Left hindlimb (tissue), 1 donor: ENCODE measurements around the gene ABCB8.
"Not testable (repeated sequence)": the region's sequence is repeated elsewhere in the genome, so short reads cannot be mapped to it uniquely, and the experiment has no call there.

Experiments
- DNase-seq: peaks from one replicate; pipeline ENCODE4 v3.0.0-alpha.2; 2018

Gene ABCB8

DNA sequence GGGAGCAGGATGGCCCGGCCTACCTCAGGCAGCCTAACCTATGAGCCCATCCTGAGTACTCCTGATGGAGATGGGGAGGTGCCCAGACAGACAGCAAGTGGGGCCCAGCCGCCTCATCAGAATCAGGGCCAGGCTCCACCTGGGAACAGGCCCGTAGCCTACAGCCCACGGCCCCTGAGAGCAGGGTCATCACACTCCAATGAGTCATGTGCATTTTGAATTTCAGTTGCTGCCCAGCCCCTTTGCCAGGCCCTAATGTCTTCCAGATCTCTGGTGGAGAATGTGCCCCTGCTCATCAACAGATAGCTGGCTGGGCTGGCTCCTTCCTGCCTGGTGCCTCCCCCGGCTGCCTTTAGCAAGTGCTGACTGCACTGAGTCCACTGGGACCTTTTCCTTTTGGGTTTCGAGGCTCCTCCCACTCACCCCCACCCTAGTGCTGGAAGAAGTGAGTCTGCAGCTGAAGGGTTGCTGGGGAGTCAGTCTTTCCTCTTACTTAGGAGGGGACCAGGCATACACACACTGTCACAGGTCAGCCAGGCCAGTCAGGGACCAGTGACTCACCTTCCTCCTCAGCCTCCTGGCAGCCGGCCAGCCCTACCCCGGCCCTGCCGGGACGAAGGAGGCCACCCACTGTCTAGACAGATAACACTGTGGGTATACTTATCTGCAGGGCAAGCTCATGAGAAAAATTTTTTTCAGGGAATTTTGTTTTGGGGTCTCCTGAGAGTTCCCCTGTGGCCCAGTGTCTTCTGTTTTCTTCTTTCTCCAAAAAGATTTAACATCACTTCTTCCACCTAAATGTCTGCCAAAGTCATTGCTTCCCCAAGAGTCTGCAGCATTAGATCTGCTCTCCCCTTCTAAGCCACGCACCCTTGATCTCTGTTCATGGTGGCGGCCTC is 10.9 kb downstream of the ABCB8 start:
- peak; percentile 70 for DNase-seq

DNA sequence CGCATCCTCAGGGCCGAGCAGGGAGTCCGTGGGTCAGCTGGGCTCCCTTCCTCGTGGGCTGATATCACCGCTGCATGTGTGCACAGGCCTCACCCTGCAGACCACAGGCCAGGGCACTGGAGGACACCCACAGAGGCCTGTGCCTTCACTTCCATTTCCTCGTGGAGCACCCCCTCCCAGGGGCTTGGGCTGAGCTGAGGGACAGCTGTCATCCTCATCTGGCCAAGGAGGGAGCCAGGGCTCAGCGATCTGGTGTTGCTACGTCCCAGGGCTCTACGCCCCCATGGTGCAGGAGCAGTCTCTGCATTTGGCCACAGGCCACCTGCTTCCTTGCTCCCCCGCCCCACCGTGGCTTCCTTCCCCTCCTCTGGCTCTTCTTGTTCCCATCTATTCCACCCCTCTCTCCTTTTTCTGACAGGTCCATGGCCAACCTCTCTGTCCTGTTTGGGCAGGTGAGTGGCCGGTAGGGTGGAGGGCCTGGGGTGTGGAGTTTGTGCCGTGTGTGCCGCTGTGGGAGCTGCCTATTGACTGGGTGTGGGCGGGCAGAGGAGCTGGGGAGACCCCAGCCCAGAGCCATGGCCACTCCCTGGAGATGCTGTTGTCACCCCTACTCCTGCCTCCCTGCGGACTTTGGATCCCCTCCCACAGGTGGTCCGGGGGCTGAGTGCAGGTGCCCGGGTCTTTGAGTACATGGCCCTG is 11.7 kb downstream of the ABCB8 start:
- no peak for DNase-seq

DNA sequence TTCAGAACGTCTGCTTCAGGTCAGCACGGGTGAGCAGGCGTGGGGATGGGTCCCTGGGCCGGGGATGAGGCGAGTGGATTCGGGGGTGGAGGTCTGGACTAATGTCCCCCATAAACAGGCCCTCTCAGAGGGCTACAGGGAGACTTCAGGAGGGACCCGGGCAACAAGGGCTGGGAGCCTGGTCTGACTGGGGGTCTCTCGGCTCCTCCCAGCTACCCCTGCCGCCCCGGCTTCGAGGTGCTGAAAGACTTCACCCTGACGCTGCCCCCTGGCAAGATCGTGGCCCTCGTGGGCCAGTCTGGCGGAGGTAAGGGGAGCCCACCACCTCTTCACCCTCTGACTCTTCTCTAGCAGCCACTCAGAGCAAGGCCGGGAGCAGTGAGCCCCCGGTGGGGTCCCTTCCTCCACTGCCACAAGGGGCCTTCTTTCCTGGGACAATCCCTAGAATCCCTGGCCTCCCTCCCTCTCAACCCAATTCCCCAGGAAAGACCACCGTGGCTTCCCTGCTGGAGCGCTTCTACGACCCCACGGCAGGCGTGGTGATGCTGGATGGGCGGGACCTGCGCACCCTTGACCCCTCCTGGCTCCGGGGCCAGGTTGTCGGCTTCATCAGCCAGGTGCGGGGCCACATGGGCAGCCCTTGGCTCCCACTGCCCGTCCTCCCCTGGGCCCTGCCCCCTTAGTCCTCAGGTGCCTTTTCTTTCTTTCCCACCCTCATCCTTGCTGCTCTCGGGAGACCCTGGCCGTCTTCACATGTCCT is 12.5 kb downstream of the ABCB8 start:
- no peak for DNase-seq

DNA sequence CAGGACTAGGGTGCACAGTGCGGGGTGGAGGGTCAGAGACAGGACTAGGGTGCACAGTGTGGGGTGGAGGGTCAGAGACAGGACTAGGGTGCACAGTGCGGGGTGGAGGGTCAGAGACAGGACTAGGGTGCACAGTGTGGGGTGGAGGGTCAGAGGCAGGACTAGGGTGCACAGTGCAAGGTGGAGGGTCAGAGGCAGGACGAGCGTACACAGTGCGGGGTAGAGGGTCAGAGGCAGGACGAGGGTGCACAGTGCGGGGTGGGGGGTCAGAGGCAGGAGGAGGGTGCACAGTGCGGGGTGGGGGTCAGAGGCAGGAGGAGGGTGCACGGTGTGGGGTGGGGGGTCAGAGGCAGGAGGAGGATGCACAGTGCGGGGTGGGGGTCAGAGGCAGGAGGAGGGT is 15.2 kb downstream of the ABCB8 start:
- DNase-seq: not testable (repeated sequence)

DNA sequence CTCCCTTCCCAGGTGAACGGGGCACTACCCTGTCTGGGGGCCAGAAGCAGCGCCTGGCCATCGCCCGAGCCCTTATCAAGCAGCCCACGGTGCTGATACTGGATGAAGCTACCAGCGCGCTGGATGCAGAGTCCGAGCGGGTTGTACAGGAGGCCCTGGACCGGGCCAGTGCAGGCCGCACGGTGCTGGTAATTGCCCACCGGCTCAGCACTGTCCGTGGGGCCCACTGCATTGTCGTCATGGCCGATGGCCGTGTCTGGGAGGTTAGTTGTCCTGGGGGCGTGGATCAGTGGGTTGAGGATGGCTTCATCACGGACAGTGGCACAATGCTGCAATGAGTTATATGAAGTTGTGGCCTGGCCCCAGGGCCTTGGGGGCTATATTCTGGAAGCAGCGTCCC is 15.7 kb downstream of the ABCB8 start:
- DNase-seq: no peak

DNA sequence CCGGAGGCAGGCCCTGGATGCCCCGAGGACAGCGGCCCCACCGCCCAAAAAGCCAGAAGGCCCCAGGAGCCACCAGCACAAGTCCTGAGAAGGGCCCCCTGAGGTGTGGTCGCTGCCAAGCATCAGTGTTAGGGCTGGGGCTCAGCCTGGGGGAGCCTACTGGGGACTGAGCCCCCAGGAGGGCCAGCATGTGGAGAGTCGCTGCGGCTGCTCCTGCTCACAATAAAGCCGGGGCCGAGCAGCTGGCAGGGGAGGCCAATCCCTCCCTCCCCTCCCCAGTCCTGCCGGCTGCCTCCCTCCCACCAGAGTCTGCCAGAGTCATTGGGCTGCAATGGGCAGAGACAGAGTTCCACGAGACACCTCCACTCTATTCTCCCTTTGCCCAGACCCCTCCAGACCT is 17.0 kb downstream of the ABCB8 start:
- DNase-seq: no peak

DNA sequence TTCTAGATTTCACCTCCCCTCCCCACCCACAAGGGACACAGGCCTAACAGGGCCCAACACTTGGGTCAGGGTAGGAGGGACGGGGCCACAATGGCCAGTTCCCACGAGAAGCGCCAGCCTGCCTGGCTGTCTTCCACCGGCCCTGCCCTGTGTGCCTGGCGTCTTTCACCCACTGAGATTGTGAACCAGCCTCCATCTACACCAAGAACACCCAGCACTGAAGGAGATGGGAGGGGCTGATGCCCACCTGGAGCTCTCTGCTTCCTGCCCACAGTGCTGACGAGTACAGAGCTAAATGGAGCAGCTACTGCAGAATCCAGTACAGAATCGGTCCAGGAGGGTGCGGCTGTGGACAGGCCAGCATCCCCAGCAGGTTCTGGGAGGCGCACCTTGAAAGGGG is 17.7 kb downstream of the ABCB8 start:
- DNase-seq: no peak

DNA sequence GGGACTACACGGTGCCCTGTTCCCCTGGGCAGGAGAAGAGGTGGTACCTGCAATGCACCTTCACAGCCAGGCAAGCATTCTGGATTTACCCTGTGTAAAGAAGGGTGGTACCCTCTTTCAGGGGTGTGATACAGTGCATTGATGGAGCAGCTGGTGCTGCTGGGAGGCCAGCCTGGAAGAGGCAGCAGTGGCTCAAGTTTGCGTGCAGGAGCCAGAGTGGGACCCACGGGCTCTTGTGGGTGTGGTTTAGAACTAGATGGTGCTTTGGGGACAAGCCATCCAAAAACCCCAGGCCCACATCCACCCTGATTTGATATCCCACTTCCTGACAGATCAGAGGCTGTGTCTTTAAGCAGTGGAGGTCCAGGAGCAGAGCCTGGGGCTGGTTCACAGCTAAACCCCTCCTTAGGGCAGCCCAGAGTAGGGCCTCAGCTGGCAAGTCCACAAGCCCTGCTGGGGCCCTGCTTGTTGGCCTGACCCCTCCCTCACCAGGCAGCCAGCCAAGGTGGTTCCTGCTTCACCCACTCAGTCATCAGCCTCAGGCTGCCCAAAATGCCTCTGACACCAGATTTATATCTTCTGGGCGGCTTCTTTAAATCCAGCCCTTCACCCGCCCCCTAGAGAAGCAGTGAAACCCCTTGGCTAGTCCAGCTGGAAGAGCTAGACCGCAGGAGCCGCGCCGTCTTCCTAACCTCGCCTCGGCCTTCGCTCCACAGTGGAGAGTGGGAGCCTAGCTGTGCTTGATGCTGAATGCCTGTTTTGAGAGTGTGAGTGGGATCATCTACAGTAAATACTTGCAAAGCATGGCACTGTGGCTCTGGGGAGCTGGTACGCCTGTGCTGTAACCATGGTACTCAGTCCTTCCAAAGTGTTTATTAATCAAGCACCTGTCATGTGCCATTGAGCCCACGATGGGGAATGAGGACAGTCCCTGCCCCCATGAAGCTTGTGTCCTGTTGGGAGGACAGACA is 18.6 kb downstream of the ABCB8 start:
- DNase-seq: peak; percentile 89

DNA sequence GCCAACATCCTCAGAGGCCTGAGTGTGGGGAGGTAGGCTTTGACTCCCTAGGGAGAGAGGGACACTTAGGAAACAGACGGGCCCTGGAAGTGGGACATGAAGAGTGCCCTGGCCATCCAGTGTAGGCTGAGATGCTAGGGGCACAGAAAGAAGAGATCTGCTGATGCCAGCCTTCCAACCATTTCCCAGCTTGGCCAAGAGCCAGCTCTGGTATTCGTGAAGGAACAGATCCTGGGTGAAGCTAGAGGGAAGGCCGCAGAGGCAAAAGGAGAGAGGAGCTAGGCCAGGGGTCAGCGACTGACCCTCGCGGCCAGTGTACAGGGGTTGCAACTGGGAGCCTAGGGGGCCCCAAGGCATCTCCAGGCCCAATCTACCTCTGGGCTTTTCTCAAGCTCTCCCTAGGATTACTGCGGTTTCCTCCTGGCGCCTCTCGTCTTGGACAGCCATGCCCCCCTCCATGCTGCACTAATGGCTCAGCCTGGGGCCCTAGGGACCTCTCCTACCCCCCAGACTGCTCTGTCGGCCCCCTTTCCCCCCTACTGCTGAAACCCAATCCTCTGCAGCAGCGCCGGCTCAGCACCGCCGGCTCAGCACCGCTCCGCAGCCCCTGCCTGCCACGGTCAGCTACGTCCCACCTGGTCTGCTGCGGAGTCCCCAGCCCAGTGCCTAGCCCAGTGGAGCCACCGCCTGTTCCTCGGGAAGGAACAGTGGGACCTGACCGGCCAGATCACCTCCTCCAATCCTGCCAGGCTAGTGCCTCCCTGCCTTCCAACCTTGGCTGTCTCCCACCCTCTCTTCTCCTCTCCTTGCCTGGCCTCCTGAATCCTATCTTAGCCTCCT is 19.9 kb downstream of the ABCB8 start, which contains the start of gene ASIC3:
ASIC3 (plus strand) TSS at position 556 of the 840 bp plus-strand sequence. CDS start 355 bp downstream, outside the sequence.
- DNase-seq: no peak

DNA sequence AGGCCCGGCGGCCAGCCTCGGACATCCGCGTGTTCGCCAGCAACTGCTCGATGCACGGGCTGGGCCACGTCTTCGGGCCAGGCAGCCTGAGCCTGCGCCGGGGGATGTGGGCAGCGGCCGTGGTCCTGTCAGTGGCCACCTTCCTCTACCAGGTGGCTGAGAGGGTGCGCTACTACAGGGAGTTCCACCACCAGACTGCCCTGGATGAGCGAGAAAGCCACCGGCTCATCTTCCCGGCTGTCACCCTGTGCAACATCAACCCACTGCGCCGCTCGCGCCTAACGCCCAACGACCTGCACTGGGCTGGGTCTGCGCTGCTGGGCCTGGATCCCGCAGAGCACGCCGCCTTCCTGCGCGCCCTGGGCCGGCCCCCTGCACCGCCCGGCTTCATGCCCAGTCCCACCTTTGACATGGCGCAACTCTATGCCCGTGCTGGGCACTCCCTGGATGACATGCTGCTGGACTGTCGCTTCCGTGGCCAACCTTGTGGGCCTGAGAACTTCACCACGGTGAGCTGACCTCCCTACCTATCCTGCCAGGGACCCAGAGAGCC is 20.7 kb downstream of the ABCB8 start:
- DNase-seq: no peak

DNA sequence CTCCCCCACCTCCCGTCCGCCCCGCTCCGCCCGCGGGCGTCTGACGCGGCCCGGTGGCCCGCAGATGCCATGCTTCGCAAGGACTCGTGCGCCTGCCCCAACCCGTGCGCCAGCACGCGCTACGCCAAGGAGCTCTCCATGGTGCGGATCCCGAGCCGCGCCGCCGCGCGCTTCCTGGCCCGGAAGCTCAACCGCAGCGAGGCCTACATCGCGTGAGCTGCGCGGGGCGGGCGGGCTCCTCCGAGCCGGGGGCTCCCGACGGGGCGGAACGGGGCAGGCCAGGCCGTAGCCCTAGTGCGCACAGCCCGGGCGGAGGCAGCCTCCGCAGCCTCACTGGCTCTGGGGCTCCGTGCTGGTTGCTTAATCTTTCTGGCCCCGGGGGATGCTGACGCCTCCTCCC is 22.9 kb downstream of the ABCB8 start:
- peak; percentile 76 for DNase-seq

DNA sequence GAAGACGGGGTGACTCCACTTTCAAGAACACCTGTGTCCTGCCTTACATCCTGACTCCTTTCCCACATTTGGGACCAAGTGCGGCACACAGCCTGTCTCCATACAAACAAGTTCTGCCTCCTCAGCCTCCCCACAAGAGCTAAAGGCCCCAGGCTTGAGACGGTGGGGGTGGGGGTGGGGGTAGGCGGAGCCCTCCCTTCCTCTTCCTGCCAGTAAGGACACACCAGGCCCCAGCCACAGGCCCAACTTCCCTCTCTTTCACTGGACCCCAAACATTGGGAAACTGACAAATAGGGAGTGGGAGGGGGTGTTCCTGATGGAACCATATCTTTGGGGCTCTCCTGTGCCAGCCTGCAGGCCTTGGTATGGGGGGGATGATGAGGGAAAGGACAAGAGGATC is 24.8 kb downstream of the ABCB8 start:
- DNase-seq: no peak

DNA sequence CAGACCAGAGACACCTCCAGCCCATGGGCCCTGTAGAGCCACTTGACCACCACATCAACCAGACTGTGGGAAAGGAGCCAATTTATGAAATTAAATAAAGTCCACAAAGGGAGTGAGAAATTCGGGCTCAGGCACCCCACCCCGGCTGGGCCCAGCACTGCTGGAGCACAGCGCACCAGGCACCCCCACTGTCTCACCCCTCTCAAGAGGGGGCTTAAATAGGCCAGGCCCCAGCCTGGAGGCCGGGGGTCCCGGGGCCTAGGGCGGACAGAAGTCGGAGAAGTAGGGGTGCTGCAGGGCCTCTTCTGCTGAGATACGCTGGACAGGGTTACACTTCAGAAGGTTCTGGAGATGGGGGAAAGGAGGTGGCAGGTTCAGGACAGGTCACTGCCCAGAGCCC is 25.5 kb downstream of the ABCB8 start:
- DNase-seq: no peak

DNA sequence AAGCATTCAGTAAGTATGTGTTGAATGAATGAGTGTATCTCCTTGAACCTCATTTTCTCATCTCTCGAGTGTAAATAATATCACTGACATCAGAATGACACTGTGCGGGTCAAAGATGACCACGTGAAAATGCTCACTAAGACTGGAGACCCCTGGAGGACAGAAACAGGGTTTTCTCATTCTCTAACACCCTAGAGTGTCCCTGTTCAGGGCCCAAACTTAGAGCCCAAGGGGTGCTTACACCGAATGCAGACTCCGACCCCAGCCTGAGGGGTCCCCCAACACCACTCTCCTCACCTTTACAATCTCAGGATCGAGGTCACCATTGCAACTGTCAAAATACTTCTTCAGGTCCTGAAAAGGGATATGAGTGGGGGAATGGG is 28.0 kb downstream of the ABCB8 start:
- no peak for DNase-seq

DNA sequence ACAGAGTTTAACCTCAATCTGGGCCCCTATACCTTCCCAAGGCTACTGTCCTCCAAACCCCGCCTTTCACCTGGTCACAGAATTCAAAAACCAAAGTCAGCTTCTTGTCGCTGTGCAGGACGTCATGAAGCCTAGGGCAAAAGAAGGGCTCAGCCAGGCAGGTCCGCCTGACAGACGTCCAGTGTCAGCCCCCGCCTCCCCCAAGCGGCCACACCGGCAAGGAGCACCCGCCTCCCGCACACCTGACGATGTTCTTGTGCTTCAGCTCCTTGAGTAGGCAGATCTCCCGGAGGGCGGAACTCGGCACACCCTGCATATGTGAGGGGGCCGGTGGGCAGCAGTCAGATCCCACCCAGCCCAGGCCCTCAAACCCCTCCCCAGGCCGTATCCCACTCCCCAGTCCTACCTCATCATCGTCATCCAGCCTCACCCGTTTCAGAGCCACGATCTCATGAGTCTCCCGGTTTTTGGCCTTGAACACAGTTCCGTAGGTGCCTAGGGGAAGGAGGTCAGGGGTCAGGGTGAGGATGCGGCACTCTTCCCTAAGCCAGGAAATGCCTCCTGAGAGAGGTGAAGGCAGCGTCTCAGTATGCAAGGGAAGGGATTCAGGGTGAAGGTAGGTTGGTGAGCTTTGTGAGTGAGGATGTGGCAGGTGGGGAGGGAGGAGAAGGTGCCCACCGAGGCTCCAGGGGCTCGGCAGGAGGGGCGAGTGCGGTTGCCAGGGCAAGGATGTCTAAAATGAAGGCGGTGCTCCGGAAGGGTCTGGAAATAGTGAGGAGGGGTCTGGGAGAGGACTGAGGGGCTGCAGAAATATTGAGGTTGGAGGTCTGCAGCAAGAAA is 28.6 kb downstream of the ABCB8 start:
- no peak for DNase-seq

DNA sequence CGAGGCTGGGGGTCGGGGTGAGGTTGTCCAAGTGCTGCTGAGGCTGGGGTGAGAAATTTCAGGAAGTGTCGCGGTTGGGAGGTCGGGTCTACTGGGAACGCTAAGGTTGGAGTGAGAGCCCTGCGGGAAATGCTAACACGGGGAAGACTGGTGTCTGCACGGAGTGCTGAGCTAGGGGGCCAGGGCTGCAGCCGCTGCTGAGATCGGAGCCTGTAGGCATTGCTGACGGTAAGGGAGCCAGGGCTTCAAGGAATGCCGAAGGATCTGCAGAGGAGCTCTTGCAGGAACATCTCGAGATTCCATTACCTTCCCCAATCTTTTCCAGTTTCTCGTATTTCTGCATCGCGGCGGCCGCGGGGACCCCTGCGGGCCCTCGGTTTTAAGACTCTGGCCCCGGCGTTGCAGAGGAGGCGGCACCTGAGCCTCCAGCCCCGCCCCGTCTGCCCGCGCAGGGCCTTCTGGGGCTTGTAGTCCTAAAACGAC is 29.3 kb downstream of the ABCB8 start, which contains the start of gene CDK5:
CDK5 (minus strand) TSS at position 392 of the 483 bp plus-strand sequence; CDS start at position 343, 49 bp downstream.
- DNase-seq: no peak

DNA sequence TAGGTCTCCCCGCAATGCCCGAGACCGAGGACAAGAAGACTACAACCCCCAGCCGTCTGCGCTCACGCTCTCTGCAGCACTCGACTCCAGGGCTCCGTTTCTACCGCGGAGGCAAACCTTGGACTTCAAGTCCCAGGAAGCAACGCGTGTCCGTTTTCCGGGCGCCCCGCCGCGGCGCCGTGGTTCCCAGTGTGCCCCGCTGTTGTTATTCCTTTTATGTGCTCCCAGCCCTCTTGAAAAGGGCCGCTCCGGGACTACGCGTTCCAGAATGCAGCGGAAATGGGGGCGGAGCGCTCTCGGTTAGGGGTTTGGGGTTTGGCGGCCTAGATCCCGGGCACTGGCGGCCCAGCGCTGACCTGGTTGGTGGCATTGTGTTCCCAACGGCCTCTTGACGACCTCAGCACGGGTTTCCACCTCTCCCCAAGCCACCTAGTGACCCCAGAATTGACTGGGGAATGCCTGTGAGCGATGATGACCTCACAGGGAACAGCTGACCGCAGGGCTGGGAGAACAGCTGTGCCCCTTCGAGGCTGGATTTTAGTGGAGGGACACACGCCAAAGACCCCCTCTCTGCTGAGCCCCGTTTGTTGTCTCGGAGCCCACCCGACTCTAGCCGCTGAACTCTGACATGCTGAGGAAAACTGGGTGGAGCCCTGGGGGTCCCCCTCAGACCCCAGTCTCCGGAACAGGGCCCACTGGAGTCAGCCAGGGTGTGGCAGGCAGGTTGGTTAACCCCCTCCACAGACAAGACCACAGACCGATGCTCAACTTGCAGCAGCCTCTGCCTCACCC is 29.9 kb downstream of the ABCB8 start:
- peak; percentile 99 for DNase-seq

DNA sequence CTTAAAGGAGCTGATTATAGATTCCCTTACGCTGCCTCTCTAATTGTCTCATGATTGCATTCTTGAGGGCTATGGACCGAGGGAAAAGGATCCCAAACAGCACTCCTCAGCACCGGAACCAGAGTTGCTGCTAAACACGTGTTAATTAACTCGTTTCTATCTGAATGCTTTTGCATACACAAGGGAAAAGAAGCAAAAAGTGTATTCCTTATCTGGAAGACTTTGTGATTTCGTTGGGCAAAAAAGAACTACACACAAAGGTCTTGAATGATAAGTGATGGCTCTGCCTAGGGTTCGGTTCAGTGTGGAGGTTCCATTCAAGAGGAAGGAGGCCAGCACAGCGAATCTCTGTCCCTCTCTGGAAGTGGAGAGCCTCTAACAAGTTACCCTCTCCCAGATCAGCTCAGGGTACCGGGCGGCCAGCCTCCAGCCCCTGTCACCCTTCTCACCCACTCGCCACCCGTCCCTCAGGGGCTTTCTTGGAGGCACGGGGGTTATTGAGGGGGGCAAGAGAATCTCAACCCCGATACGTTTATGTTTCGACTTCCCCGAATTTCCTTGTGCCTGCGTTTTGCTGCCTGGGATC is 30.6 kb downstream of the ABCB8 start:
- DNase-seq: no peak
